T-cell (primary cell): ENCODE results near the gene TSPOAP1. TPM values are rescaled to one million over a fixed set of nuclear protein-coding genes. Genes with fewer than 3 reads are reported as not detected.

Experiments used
- ATAC-seq, 4 experiments: fragments of 200-7000 bp in 3 of 4; fragments of 150-1000 bp in 1 of 4; cut with Tn5 transposase; replicated peaks in 1 of 4; 1 replicate in 3 of 4; 2 replicates in 1 of 4; pipeline ENCODE4 v1.10.0; 2021; ENCODE audit warnings: moderate library complexity in 3 of 4, mild to moderate bottlenecking in 2 of 4, moderate number of reproducible peaks in 1 of 4
- CTCF ChIA-PET, 2 donors: fragments of 300-600 bp; sonication (Branson Sonifier 250); formaldehyde crosslinking; loops; one replicate each; lab custom pipeline; 2022; ENCODE audit warnings: antibody characterized with exemption in 2 of 2; lab: Charles Lee
- POLR2A ChIA-PET, 2 donors: fragments of 300-600 bp; sonication (Branson Sonifier 250); formaldehyde crosslinking; loops; one replicate each; lab custom pipeline; 2022; ENCODE audit warnings: antibody characterized with exemption in 2 of 2; lab: Charles Lee
- DNase-seq, 35 experiments: peaks; one replicate each; pipeline versions ENCODE4 v3.0.0 to v3.0.0-alpha.2; 2013 to 2023
- H3K27ac ChIP-seq: one replicate; pipeline ENCODE4 v1.5.1; 2013; ENCODE audit warnings: low read length
- H3K27me3 ChIP-seq, 2 experiments: replicated peaks in 1 of 2; 1 replicate in 1 of 2; 2 replicates in 1 of 2; pipeline versions ENCODE4 v1.6.1 to v1.7.0; 2013; ENCODE audit warnings: low read length in 1 of 2, mixed read lengths in 1 of 2; ENCODE audit not compliant: control insufficient read depth in 2 of 2, insufficient read depth in 2 of 2; ENCODE audit errors: extremely low read depth in 1 of 2
- H3K36me3 ChIP-seq, 2 donors: 1 replicate in 1 of 2; 2 replicates in 1 of 2; pipeline versions ENCODE4 v1.6.1 to v1.7.0; 2013; ENCODE audit warnings: low read length in 1 of 2; ENCODE audit not compliant: control insufficient read depth in 2 of 2, insufficient read depth in 1 of 2; ENCODE audit errors: extremely low read depth in 1 of 2
- H3K4me1 ChIP-seq, 2 experiments: 1 replicate in 1 of 2; 2 replicates in 1 of 2; pipeline versions ENCODE4 v1.6.1 to v1.7.0; 2013; ENCODE audit warnings: low read length in 2 of 2, mixed read lengths in 1 of 2; ENCODE audit not compliant: insufficient read depth in 2 of 2, control insufficient read depth in 1 of 2; ENCODE audit errors: extremely low read depth in 1 of 2
- H3K4me3 ChIP-seq, 2 donors: 1 replicate in 1 of 2; 2 replicates in 1 of 2; pipeline versions ENCODE4 v1.5.1 to v1.7.0; 2013; ENCODE audit warnings: mild to moderate bottlenecking in 2 of 2, low read length in 1 of 2, moderate library complexity in 1 of 2; ENCODE audit not compliant: control insufficient read depth in 1 of 2; ENCODE audit errors: extremely low read depth in 1 of 2
- H3K9me3 ChIP-seq: 2 replicates; pipeline ENCODE4 v1.7.0; 2013
- H3K27ac Mint-ChIP-seq, 2 donors: one replicate each; pipeline ENCODE4 v1.8.0; 2020 to 2021; ENCODE audit warnings: mild to moderate bottlenecking in 2 of 2, mixed read lengths in 2 of 2
- H3K27me3 Mint-ChIP-seq, 2 donors: one replicate each; pipeline ENCODE4 v1.8.0; 2021 to 2022; ENCODE audit warnings: mixed read lengths in 2 of 2
- H3K36me3 Mint-ChIP-seq: one replicate; pipeline ENCODE4 v1.8.0; 2021; ENCODE audit warnings: mixed read lengths
- H3K4me1 Mint-ChIP-seq, 3 donors: one replicate each; pipeline ENCODE4 v1.8.0; 2020 to 2022; ENCODE audit warnings: mixed read lengths in 3 of 3, mild to moderate bottlenecking in 1 of 3
- H3K4me3 Mint-ChIP-seq, 3 donors: one replicate each; pipeline ENCODE4 v1.8.0; 2020 to 2022; ENCODE audit warnings: mild to moderate bottlenecking in 3 of 3, mixed read lengths in 3 of 3, moderate library complexity in 3 of 3
- H3K9me3 Mint-ChIP-seq, 3 donors: one replicate each; pipeline ENCODE4 v1.8.0; 2020 to 2022; ENCODE audit warnings: mixed read lengths in 3 of 3
- WGBS: methylation state at CpG from one replicate; pipeline ENCODE4 v1.1.5; 2013; ENCODE audit warnings: missing lambda C conversion rate; ENCODE audit not compliant: insufficient coverage; 5-methylcytosine and 5-hydroxymethylcytosine counted together
- total RNA-seq, 35 experiments: library from RNA in 6 of 35; stranded (reverse) in 6 of 35; fragments of 120-200 nt in 1 of 35; gene quantifications; one replicate each; pipeline versions ENCODE4 v1.2.1 to v1.2.4 and lab custom pipeline; 2013 to 2026

TSPOAP1 gene
- total RNA-seq, 5 donors from 2014 or later (not counting 1 experiment from before 2014, with no cell fraction given), result 15.6 to 62.7 (median 19.9) TPM

DNA sequence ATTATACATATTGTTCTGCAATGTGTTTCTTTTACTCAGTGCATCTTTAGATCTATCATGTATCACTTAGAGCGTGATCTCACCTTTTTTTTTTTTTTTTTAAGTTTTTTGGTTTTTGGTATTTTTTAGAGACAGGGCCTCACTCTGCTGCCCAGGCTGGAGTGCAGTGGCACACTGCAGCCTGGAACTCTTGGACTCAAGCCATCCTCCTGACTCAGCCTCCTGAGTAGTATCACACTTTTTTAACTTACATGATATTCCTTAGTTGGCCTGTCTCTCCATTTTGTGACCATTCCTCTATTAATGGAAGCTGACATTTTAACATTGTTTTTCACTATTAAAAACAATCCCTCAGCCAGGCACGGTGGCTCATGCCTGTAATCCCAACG is 43.2 kb downstream of the TSPOAP1 start:
- H3K27ac ChIP-seq, result no peak overlapping the region
- no peaks in the 10 kb centered on the region for H3K4me1 ChIP-seq
- DNase-seq (no peak), ATAC-seq (no peak)
- Mint-ChIP-seq H3K9me3 (no peaks in the 10 kb centered on the region), H3K27ac (no peak overlapping the region), H3K4me1 (no peaks in the 10 kb centered on the region), H3K4me3 (no peak overlapping the region), H3K36me3 (no peaks in the 10 kb centered on the region), H3K27me3 (peaks cover 16 to 32% of the 10 kb centered on the region in 2 donors)
- WGBS, result no CpG with 5 or more reads among the region's 3 CpGs
- H3K9me3 ChIP-seq, result no peaks in the 10 kb centered on the region
- H3K27me3 ChIP-seq, result peaks cover 0 to 35% of the 10 kb centered on the region in 2 experiments
- CTCF ChIA-PET, result no interaction called here
- no peak overlapping the region for H3K4me3 ChIP-seq
- no peaks in the 10 kb centered on the region for H3K36me3 ChIP-seq
- POLR2A ChIA-PET, result no interaction called here

DNA sequence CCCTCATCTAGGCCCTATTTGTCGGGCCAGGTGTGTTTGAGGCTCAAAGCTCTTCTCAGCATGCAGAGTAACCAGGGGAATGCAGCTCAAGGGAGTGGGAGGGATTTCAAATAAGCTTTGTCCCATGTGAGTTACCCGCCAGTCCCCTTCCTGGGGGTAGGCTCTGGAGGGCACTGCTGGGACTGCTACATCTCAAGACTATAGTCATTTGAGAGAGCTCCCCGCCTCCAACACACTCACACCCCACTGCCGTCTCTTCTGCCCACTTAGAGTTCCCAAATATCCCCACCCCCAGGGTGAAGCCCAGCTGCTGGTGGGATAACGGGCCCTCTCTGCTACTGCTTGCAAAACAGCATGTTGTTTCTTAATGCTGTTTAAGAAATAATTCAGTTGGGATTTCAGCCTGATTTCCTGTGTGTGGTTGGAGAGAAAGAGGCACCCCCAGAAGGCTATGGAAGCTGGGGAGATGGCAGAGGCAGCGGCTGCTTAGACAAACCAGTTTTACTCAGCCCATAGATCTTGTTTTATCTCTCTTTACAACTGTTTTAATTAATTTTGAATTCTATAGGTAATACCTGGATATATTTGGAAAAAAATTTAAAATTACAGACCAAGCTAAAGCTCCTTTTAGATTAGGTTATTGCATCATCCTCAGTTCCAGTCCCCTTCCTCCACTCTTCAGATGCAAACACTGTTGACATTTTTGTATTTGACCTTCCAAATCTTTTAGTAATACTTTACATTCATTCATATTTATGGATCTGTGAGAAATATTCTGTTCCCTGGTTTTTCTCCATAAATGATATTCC is 43.8 kb downstream of the TSPOAP1 start:
- Mint-ChIP-seq H3K27me3 (peaks cover 13 to 30% of the 10 kb centered on the region in 2 donors), H3K9me3 (no peaks in the 10 kb centered on the region), H3K4me1 (peaks cover 0 to 1% (median under 1%) of the 10 kb centered on the region in 3 donors), H3K36me3 (no peaks in the 10 kb centered on the region), H3K4me3 (no peak overlapping the region), H3K27ac (no peak overlapping the region)
- no peak for ATAC-seq
- POLR2A ChIA-PET, result no interaction called here
- Histone ChIP-seq H3K4me3 (no peak overlapping the region), H3K9me3 (no peaks in the 10 kb centered on the region), H3K27ac (no peak overlapping the region), H3K36me3 (no peaks in the 10 kb centered on the region), H3K4me1 (peaks cover 0 to under 1% of the 10 kb centered on the region in 2 experiments), H3K27me3 (peaks cover 0 to 41% of the 10 kb centered on the region in 2 experiments)
- CTCF ChIA-PET, result interaction anchor here in 1 of 2 donors (0.6 kb wide), 1 partner anchor 323 kb away, joined by 5 read pairs; no protein-coding TSS in a partner anchor
- WGBS, result 75% methylated on average over 1 of the region's 6 CpGs
- DNase-seq, result no peak

DNA sequence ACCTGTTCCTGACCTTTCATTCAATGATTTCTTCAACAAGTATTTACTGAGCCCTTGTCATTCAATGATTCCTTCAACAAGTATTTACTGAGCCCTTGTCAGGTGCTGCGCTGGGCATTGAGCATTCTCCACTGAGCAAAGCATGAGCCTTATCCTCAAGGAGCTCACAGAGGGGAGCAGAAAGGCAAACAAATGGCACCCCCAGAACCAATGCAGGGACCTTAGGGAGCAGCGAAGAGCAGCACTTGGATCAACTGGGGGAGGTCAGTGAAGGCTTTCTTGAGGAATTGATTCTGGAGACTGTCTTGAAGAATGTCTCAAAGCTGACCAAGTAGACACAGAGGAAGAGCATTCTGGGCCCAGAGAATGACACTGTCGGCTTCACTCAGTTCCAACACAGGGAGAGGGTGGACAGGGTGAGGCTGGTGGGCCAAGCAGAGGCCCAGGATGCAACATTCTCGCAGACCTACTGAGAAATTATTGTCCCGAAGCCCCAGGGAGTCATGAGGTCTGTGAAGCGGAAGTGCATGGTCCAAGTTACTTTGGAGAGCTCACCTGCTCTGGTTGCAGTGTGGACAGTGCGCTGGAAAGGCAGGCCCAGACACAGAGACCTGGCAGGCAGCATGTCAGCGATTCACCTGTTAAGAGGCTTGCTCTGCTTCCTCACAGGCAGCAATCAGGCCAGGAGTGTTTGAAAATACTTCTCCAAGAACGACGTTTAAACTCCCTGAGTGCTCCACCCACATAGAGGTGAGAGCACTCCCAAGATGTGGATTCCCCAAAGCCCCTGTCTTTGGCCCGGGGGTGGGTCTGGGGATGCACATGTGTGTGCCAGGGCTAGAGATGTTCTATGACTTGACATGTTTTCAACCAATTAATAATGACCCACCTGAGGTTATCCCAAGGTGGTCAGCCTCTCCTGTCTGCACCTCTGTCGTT is 44.7 kb downstream of the TSPOAP1 start:
- ATAC-seq (no peak), DNase-seq (no peak)
- H3K36me3 ChIP-seq, result no peaks in the 10 kb centered on the region
- H3K9me3 Mint-ChIP-seq, result no peaks in the 10 kb centered on the region
- WGBS, result 80% methylated on average over 11 of the region's 12 CpGs
- no peak overlapping the region for H3K27ac Mint-ChIP-seq
- H3K9me3 ChIP-seq, result no peaks in the 10 kb centered on the region
- no peak overlapping the region for H3K4me3 Mint-ChIP-seq
- peaks cover 15 to 34% of the 10 kb centered on the region in 2 donors for H3K27me3 Mint-ChIP-seq
- peaks cover 0 to 5% (median 4%) of the 10 kb centered on the region in 3 donors for H3K4me1 Mint-ChIP-seq
- H3K27me3 ChIP-seq, result peaks cover 0 to 46% of the 10 kb centered on the region in 2 experiments
- ChIA-PET CTCF (interaction anchor here in 1 of 2 donors (0.6 kb wide), 1 partner anchor 324 kb away, joined by 5 read pairs; no protein-coding TSS in a partner anchor), POLR2A (no interaction called here)
- peaks cover 0 to 7% of the 10 kb centered on the region in 2 experiments for H3K4me1 ChIP-seq
- H3K36me3 Mint-ChIP-seq, result no peaks in the 10 kb centered on the region
- H3K27ac ChIP-seq, result no peak overlapping the region
- H3K4me3 ChIP-seq, result no peak overlapping the region

DNA sequence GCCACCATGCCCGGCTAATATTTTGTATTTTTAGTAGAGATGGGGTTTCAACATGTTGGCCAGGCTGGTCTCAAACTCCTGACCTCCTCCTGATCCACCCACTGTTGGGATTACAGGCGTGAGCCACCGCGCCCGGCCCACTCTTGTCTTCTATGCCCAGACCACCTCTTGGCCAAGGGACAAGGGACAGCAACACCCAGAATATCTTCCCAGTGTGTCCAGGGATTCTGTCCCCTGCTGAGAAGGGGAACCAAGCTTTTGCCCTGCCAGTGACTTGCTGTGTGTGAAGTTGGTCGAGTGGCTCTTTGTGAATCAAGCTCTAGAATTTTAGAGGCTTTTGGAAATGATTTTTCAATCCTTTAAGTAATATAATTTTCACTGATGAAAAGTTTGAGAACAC is 46.2 kb downstream of the TSPOAP1 start:
- Histone ChIP-seq H3K36me3 (no peaks in the 10 kb centered on the region), H3K4me3 (no peak overlapping the region), H3K27me3 (peaks cover 0 to 56% of the 10 kb centered on the region in 2 experiments), H3K27ac (no peak overlapping the region), H3K9me3 (no peaks in the 10 kb centered on the region), H3K4me1 (peaks cover 0 to 7% of the 10 kb centered on the region in 2 experiments)
- ATAC-seq, result no peak
- H3K4me1 Mint-ChIP-seq, result peaks cover 0 to 5% (median 4%) of the 10 kb centered on the region in 3 donors
- H3K9me3 Mint-ChIP-seq, result no peaks in the 10 kb centered on the region
- 92% methylated on average over 4 of the region's 6 CpGs for WGBS
- H3K36me3 Mint-ChIP-seq, result no peaks in the 10 kb centered on the region
- no peak for DNase-seq
- peaks cover 14 to 42% of the 10 kb centered on the region in 2 donors for H3K27me3 Mint-ChIP-seq
- ChIA-PET POLR2A (no interaction called here), CTCF (no interaction called here)
- no peak overlapping the region for H3K4me3 Mint-ChIP-seq
- no peak overlapping the region for H3K27ac Mint-ChIP-seq

DNA sequence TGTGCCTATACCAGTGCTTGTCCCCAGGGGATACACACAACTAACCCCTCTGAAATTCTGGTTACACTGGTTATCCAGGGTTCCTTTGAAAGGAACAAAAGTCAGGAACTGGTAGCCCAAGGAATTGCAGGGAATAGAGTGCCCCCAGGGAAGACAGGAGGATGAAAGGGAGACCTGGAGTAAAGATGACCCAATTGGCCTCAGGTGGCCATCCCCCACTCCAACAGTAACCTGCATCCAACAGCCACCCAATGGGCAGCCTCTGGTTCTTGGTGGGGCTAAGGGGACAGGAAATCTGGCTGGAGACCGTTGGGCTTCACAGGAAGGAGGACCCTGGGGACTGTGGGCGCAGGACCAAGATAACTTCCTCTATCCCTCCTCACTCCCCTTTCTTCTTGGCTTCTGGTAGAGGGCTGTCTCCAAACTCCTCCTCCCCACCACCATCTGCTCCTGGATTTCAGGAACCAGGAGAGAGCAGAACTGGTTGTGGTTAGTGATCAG is 47.0 kb downstream of the TSPOAP1 start:
- no peak overlapping the region for H3K4me3 Mint-ChIP-seq
- peaks cover 0 to 55% of the 10 kb centered on the region in 2 experiments for H3K27me3 ChIP-seq
- H3K4me1 ChIP-seq, result peaks cover 0 to 7% of the 10 kb centered on the region in 2 experiments
- H3K9me3 Mint-ChIP-seq, result no peaks in the 10 kb centered on the region
- peaks cover 0 to 5% (median 4%) of the 10 kb centered on the region in 3 donors for H3K4me1 Mint-ChIP-seq
- no peaks in the 10 kb centered on the region for H3K36me3 Mint-ChIP-seq
- H3K27ac Mint-ChIP-seq, result no peak overlapping the region
- ChIA-PET POLR2A (no interaction called here), CTCF (interaction anchor here in 1 of 2 donors (0.6 to 0.7 kb wide), 3 partner anchors 14 to 1160 kb away, joined by 3 to 7 read pairs (median 3); no protein-coding TSS in a partner anchor)
- no peaks in the 10 kb centered on the region for H3K36me3 ChIP-seq
- no peak for DNase-seq
- peaks cover 13 to 38% of the 10 kb centered on the region in 2 donors for H3K27me3 Mint-ChIP-seq
- ATAC-seq, result no peak
- H3K27ac ChIP-seq, result no peak overlapping the region
- H3K4me3 ChIP-seq, result no peak overlapping the region
- no peaks in the 10 kb centered on the region for H3K9me3 ChIP-seq
- no CpG with 5 or more reads among the region's 2 CpGs for WGBS
